Measurements from ENCODE around the gene SIRT4.

Gene SIRT4

DNA sequence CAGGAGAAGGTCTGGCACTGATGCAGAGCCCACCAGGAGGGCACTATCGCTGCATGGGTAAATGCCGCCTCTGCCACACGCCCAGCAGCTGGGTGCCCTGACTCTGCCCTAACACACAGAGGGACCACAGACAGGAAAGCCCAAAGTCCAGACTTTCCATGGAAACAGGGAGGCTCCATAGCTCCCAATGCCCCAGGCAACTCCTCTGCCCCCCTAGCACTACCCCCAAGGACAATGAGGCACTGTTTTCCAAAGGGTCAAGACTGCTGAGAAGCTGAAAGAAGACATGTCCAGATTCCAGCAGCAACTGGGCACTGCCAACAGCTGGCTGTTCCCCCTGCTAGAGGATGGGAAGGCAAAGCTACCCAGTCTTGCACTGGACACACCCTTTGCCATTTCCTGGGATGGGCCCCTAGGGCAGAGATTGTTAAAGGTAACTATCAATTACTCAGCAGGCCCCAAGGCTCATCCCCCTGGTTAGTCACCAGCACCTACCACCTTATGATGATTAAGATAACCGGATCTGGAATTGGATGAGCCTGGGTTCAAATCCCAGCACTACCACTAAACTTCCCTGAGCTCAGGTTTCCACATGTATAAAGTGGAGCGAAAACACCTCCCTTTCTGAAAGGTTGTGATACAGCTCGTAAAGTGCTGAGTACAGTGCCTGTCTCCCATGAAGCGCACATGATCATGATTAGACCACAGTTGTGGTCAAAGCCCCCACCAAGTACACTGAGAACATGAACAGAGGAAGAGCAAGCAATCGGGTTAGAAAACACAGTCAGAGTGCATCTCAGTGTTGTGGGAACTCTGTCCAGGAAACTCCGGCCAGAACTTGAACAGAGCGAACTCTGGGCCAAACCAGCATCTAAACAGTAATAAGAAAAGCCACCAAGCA lies 39.9 kb upstream of the SIRT4 start:
- TF ChIP-seq, protein P1, sequence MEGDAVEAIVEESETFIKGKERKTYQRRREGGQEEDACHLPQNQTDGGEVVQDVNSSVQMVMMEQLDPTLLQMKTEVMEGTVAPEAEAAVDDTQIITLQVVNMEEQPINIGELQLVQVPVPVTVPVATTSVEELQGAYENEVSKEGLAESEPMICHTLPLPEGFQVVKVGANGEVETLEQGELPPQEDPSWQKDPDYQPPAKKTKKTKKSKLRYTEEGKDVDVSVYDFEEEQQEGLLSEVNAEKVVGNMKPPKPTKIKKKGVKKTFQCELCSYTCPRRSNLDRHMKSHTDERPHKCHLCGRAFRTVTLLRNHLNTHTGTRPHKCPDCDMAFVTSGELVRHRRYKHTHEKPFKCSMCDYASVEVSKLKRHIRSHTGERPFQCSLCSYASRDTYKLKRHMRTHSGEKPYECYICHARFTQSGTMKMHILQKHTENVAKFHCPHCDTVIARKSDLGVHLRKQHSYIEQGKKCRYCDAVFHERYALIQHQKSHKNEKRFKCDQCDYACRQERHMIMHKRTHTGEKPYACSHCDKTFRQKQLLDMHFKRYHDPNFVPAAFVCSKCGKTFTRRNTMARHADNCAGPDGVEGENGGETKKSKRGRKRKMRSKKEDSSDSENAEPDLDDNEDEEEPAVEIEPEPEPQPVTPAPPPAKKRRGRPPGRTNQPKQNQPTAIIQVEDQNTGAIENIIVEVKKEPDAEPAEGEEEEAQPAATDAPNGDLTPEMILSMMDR (IDR thresholded peaks at IDR 0.05; ENCODE audit: borderline replicate concordance, insufficient read depth, low read depth, low read length), result no peak
- no peak overlapping the region for H3K4me3 ChIP-seq (ENCODE audit: low read depth, low read length)

DNA sequence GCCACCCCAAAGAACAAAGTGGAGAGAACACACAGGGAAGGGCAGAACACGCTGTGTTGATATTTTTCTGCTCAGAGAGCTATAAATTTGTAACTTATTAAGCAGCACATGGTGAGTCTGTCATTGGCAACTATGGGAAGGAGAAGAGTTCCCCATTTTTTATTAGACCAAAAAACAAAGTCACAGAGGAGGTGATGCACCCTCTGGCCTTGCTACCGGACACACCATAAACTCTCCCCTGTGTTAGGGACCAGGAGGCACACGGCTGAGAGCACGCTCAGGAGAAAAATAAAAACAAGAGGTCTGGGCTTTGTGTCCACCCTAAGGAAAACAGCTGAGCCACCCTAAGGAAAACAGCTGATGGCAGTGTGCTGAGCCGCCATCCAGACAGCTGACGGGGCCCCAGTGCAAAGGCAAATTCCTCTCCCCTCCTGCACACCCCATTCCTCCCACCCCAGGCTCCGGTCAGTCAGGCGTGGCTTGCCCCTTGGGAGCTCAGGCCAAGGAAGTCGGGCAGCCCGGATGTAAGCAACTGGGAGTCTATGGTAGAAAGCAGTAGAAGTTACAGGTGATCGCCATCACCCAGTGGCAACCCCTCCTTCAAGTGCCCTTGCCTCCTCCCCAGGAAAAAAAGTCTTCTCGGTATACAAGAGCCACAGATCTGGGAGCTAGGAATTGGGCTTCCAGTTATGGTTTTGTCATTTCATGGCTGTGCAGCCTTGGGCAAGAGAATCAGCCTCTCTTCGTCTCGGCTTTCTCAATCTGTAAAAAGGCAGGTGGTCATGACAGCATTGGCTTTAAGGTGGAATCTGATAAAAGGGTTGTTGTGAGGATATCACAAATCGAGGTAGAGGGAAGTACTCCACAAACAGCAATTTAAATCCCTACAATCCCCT lies 39.0 kb upstream of the SIRT4 start:
- TF ChIP-seq, protein P1 (IDR thresholded peaks at IDR 0.05; ENCODE audit: borderline replicate concordance, insufficient read depth, low read depth, low read length), result no peak
- no peak overlapping the region for H3K4me3 ChIP-seq (ENCODE audit: low read depth, low read length)

GRCh38 chr12:120263748-120264085 lies 38.4 kb upstream of the SIRT4 start:
- H3K4me3 ChIP-seq (ENCODE audit: low read depth, low read length), result no peak overlapping the region
- TF ChIP-seq, protein P1 (IDR thresholded peaks at IDR 0.05; ENCODE audit: borderline replicate concordance, insufficient read depth, low read depth, low read length), result no peak

GRCh38 chr12:120264086-120264903 lies 37.8 kb upstream of the SIRT4 start:
- TF ChIP-seq, protein P1 (IDR thresholded peaks at IDR 0.05; ENCODE audit: borderline replicate concordance, insufficient read depth, low read depth, low read length), result no peak
- no peak overlapping the region for H3K4me3 ChIP-seq (ENCODE audit: low read depth, low read length)

- TF ChIP-seq, protein P1 (IDR thresholded peaks at IDR 0.05; ENCODE audit: borderline replicate concordance, insufficient read depth, low read depth, low read length), result no peak
Measured at GRCh38 chr12:120264904-120265472, 37.1 kb upstream of the SIRT4 start.

GRCh38 chr12:120265473-120266179 lies 36.5 kb upstream of the SIRT4 start, which contains the start of gene PXN:
PXN (minus strand) TSS chr12:120265730; CDS start chr12:120265629, 101 bp downstream.
- TF ChIP-seq, protein P1 (IDR thresholded peaks at IDR 0.05; ENCODE audit: borderline replicate concordance, insufficient read depth, low read depth, low read length), result peak; percentile 86
- peak within 1 kb of the TSS; percentile 77 for H3K4me3 ChIP-seq (ENCODE audit: low read depth, low read length)

More at GRCh38 chr12:120264904-120265472, 37.1 kb upstream of the SIRT4 start:
- H3K4me3 ChIP-seq (ENCODE audit: low read depth, low read length), result peak overlapping the region; percentile 77
